ENCODE measurements around the gene MEN1. TPM values are rescaled to one million over a fixed set of nuclear protein-coding genes. Genes with fewer than 3 reads are reported as not detected.

Gene MEN1
- total and polyA plus RNA-seq, 7 experiments from 2014 or later: 25.7 to 54.9 (median 38.0) TPM

GRCh38 chr11:64856382-64857227 is 46.3 kb upstream of the MEN1 start:
- DNase-seq (peak in 1 of 9 donors; percentile 69), ATAC-seq (peak; percentile 26)
- H3K4me1 ChIP-seq (ENCODE audit: control insufficient read depth in 2 of 2, insufficient read depth in 2 of 2, low read length in 2 of 2): peaks cover 95 to 96% of the 10 kb centered on the region in 2 donors
- H3K4me3 ChIP-seq (ENCODE audit: low read length): peak overlapping the region; percentile 29
- peaks cover 9 to 44% (median 16%) of the 10 kb centered on the region in 3 experiments for H3K36me3 ChIP-seq (ENCODE audit: control insufficient read depth in 2 of 3, insufficient read depth in 3 of 3, low read length in 3 of 3)
- H3K9me3 ChIP-seq (ENCODE audit: control insufficient read depth in 2 of 3, low read length in 3 of 3): no peaks in the 10 kb centered on the region
- Mint-ChIP-seq H3K27ac (peak overlapping the region in 8 of 9 donors; percentile 65 to 97 (median 92)), H3K36me3 (peaks cover 0 to 51% (median 15%) of the 10 kb centered on the region in 5 donors), H3K4me3 (peak overlapping the region; percentile 10 to 83 (median 57)), H3K9me3 (peaks cover 0 to 1% (median 0%) of the 10 kb centered on the region in 11 donors), H3K27me3 (no peaks in the 10 kb centered on the region), H3K4me1 (peaks cover 50 to 92% (median 88%) of the 10 kb centered on the region in 7 donors)
- peak overlapping the region; percentile 63 for H3K27ac ChIP-seq (ENCODE audit: low read depth, low read length)
- ChIA-PET POLR2A (interaction anchor here (0.7 to 29.3 kb wide), 5 partner anchors 5 to 567 kb away, joined by 3 to 1324 read pairs (median 457); partner anchors contain the start of genes CDC42BPG and EHD1), CTCF (interaction anchor here (11.9 to 29.8 kb wide), 3 partner anchors 6 to 30 kb away, joined by 280 to 945 read pairs (median 280); partner anchors contain the start of gene EHD1)
- no peaks in the 10 kb centered on the region for H3K27me3 ChIP-seq (ENCODE audit: control insufficient read depth in 2 of 2, insufficient read depth in 2 of 2, low read length in 2 of 2)
- intact Hi-C loops (cut with micrococcal nuclease): loop anchor here in 1 of 2 donors (5.0 kb wide), 1 partner anchor 241 kb away; the partner anchor contains the start of gene VPS51

- no peak overlapping the region for H3K4me3 ChIP-seq (ENCODE audit: low read length)
- peaks cover 0 to 49% (median 15%) of the 10 kb centered on the region in 5 donors for H3K36me3 Mint-ChIP-seq
- CTCF ChIA-PET: interaction anchor here (11.9 to 29.8 kb wide), 3 partner anchors 5 to 31 kb away, joined by 280 to 945 read pairs (median 280); partner anchors contain the start of gene EHD1
Observed at GRCh38 chr11:64855596-64856304, 45.4 kb upstream of the MEN1 start.

GRCh38 chr11:64854534-64855502 is 44.5 kb upstream of the MEN1 start:
- ChIA-PET CTCF (interaction anchor here (11.9 to 29.8 kb wide), 2 partner anchors 9 to 31 kb away, joined by 280 to 945 read pairs; partner anchors contain the start of gene EHD1), POLR2A (interaction anchor here (0.6 to 29.3 kb wide), 6 partner anchors 9 to 1315 kb away, joined by 3 to 1324 read pairs (median 16); partner anchors contain the start of genes EHD1, RASGRP2 and SF1)
- H3K9me3 ChIP-seq (ENCODE audit: control insufficient read depth in 2 of 3, low read length in 3 of 3): no peaks in the 10 kb centered on the region
- Mint-ChIP-seq H3K4me3 (peak overlapping the region; percentile 45 to 83 (median 73)), H3K27me3 (no peaks in the 10 kb centered on the region), H3K4me1 (peaks cover 45 to 94% (median 84%) of the 10 kb centered on the region in 7 donors), H3K36me3 (peaks cover 0 to 44% (median 15%) of the 10 kb centered on the region in 5 donors), H3K9me3 (no peaks in the 10 kb centered on the region), H3K27ac (peak overlapping the region; percentile 78 to 97 (median 93))
- peaks cover 88 to 93% of the 10 kb centered on the region in 2 donors for H3K4me1 ChIP-seq (ENCODE audit: control insufficient read depth in 2 of 2, insufficient read depth in 2 of 2, low read length in 2 of 2)
- ATAC-seq (peak; percentile 35), DNase-seq (no peak)
- peaks cover 9 to 44% (median 13%) of the 10 kb centered on the region in 3 experiments for H3K36me3 ChIP-seq (ENCODE audit: control insufficient read depth in 2 of 3, insufficient read depth in 3 of 3, low read length in 3 of 3)
- H3K27ac ChIP-seq (ENCODE audit: low read depth, low read length): peak overlapping the region; percentile 75
- no peaks in the 10 kb centered on the region for H3K27me3 ChIP-seq (ENCODE audit: control insufficient read depth in 2 of 2, insufficient read depth in 2 of 2, low read length in 2 of 2)
- H3K4me3 ChIP-seq (ENCODE audit: low read length): no peak overlapping the region
- intact Hi-C loops (cut with micrococcal nuclease): loop anchor here in 1 of 2 donors (5.0 kb wide), 1 partner anchor 242 kb away; the partner anchor contains the start of gene VPS51

More at GRCh38 chr11:64855596-64856304, 45.4 kb upstream of the MEN1 start:
- intact Hi-C loops (cut with micrococcal nuclease): loop anchor here in 1 of 2 donors (5.0 kb wide), 1 partner anchor 242 kb away; the partner anchor contains the start of gene VPS51
- ATAC-seq (no peak), DNase-seq (no peak)
- Mint-ChIP-seq H3K27ac (peak overlapping the region; percentile 78 to 97 (median 91)), H3K27me3 (no peaks in the 10 kb centered on the region), H3K4me1 (peaks cover 51 to 92% (median 89%) of the 10 kb centered on the region in 7 donors), H3K4me3 (peak overlapping the region; percentile 20 to 83 (median 71)), H3K9me3 (peaks cover 0 to 1% (median 0%) of the 10 kb centered on the region in 11 donors)
- H3K27ac ChIP-seq (ENCODE audit: low read depth, low read length): peak overlapping the region; percentile 63
- H3K27me3 ChIP-seq (ENCODE audit: control insufficient read depth in 2 of 2, insufficient read depth in 2 of 2, low read length in 2 of 2): no peaks in the 10 kb centered on the region
- H3K36me3 ChIP-seq (ENCODE audit: control insufficient read depth in 2 of 3, insufficient read depth in 3 of 3, low read length in 3 of 3): peaks cover 9 to 44% (median 16%) of the 10 kb centered on the region in 3 experiments
- H3K9me3 ChIP-seq (ENCODE audit: control insufficient read depth in 2 of 3, low read length in 3 of 3): no peaks in the 10 kb centered on the region
- peaks cover 95 to 97% of the 10 kb centered on the region in 2 donors for H3K4me1 ChIP-seq (ENCODE audit: control insufficient read depth in 2 of 2, insufficient read depth in 2 of 2, low read length in 2 of 2)
- POLR2A ChIA-PET: interaction anchor here (0.7 to 29.3 kb wide), 3 partner anchors 8 to 567 kb away, joined by 3 to 1324 read pairs (median 457); partner anchors contain the start of gene EHD1

- H3K9me3 ChIP-seq (ENCODE audit: control insufficient read depth in 2 of 3, low read length in 3 of 3): no peaks in the 10 kb centered on the region
- ChIA-PET POLR2A (interaction anchor here (1.1 to 29.3 kb wide), 8 partner anchors 10 to 110 kb away, joined by 3 to 1324 read pairs (median 7); partner anchors contain the start of genes EHD1, MAP4K2, RASGRP2 and SF1), CTCF (interaction anchor here (11.9 to 29.8 kb wide), 2 partner anchors 9 to 32 kb away, joined by 280 to 945 read pairs; partner anchors contain the start of gene EHD1)
- peak overlapping the region; percentile 56 to 80 (median 70) for H3K4me3 Mint-ChIP-seq
- intact Hi-C loops (cut with micrococcal nuclease): no loop called here
- H3K36me3 ChIP-seq (ENCODE audit: control insufficient read depth in 2 of 3, insufficient read depth in 3 of 3, low read length in 3 of 3): peaks cover 9 to 44% (median 13%) of the 10 kb centered on the region in 3 experiments
- ATAC-seq (no peak), DNase-seq (no peak)
- peaks cover 87 to 92% of the 10 kb centered on the region in 2 donors for H3K4me1 ChIP-seq (ENCODE audit: control insufficient read depth in 2 of 2, insufficient read depth in 2 of 2, low read length in 2 of 2)
- H3K4me3 ChIP-seq (ENCODE audit: low read length): no peak overlapping the region
- H3K27me3 ChIP-seq (ENCODE audit: control insufficient read depth in 2 of 2, insufficient read depth in 2 of 2, low read length in 2 of 2): no peaks in the 10 kb centered on the region
- peaks cover 0 to 38% (median 10%) of the 10 kb centered on the region in 5 donors for H3K36me3 Mint-ChIP-seq
- H3K27ac Mint-ChIP-seq: peak overlapping the region in 8 of 9 donors; percentile 36 to 95 (median 89)
- H3K9me3 Mint-ChIP-seq: no peaks in the 10 kb centered on the region
- peak overlapping the region; percentile 75 for H3K27ac ChIP-seq (ENCODE audit: low read depth, low read length)
- peaks cover 44 to 94% (median 81%) of the 10 kb centered on the region in 7 donors for H3K4me1 Mint-ChIP-seq
- H3K27me3 Mint-ChIP-seq: no peaks in the 10 kb centered on the region
Observed at GRCh38 chr11:64854157-64854533, 43.8 kb upstream of the MEN1 start.

- Histone ChIP-seq H3K4me1 (ENCODE audit: control insufficient read depth in 2 of 2, insufficient read depth in 2 of 2, low read length in 2 of 2) (peaks cover 87 to 92% of the 10 kb centered on the region in 2 donors), H3K27me3 (ENCODE audit: control insufficient read depth in 2 of 2, insufficient read depth in 2 of 2, low read length in 2 of 2) (no peaks in the 10 kb centered on the region), H3K27ac (ENCODE audit: low read depth, low read length) (peak overlapping the region; percentile 75), H3K4me3 (ENCODE audit: low read length) (no peak overlapping the region), H3K36me3 (ENCODE audit: control insufficient read depth in 2 of 3, insufficient read depth in 3 of 3, low read length in 3 of 3) (peaks cover 9 to 44% (median 13%) of the 10 kb centered on the region in 3 experiments), H3K9me3 (ENCODE audit: control insufficient read depth in 2 of 3, low read length in 3 of 3) (no peaks in the 10 kb centered on the region)
- Mint-ChIP-seq H3K36me3 (peaks cover 0 to 34% (median 10%) of the 10 kb centered on the region in 5 donors), H3K27me3 (no peaks in the 10 kb centered on the region), H3K4me3 (peak overlapping the region; percentile 56 to 84 (median 72)), H3K9me3 (no peaks in the 10 kb centered on the region), H3K27ac (peak overlapping the region; percentile 86 to 95 (median 89)), H3K4me1 (peaks cover 48 to 94% (median 80%) of the 10 kb centered on the region in 7 donors)
- DNase-seq: peak in 6 of 9 donors; percentile 50 to 65 (median 56)
- CTCF ChIA-PET: interaction anchor here (0.7 to 29.8 kb wide), 3 partner anchors 10 to 911 kb away, joined by 3 to 945 read pairs (median 280); partner anchors contain the start of gene EHD1
- ATAC-seq: peak; percentile 13
- POLR2A ChIA-PET: interaction anchor here (0.6 to 29.3 kb wide), 11 partner anchors 10 to 264 kb away, joined by 3 to 1324 read pairs (median 6); partner anchors contain the start of genes EHD1, MAP4K2, RASGRP2 and SF1
- intact Hi-C loops (cut with micrococcal nuclease): no loop called here
Observed at GRCh38 chr11:64853709-64854108, 43.4 kb upstream of the MEN1 start.
